Measurements from ENCODE around the gene ASIC2.

ASIC2 gene

DNA sequence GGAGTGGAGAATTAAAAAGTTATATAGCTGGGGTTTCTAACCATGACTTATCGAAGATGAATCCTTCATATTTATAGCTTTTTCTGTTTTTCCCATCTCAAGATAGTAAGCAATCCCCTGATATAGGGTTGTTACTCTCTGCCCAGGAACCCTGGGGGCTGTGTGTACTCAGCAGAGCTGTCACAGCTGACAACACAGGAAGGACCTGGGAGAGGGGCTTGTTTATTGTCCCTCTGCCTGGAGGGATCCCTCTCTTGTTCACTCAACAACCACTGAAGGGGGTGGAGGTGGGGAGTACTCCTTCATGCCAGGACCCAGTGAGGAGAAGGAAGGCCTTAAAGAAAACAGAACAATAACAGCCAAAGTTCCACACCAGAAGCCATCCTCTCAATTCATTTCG is 19.8 kb downstream of the ASIC2 start:
- no peak overlapping the region for H3K4me3 ChIP-seq (ENCODE audit: low read depth in 1 of 5, low read length in 5 of 5)
- peaks cover 0 to 2% (median 0%) of the 10 kb centered on the region in 5 donors for H3K9me3 ChIP-seq (ENCODE audit: control insufficient read depth in 5 of 5, low read length in 5 of 5)
- H3K36me3 ChIP-seq (ENCODE audit: control insufficient read depth in 5 of 5, insufficient read depth in 5 of 5, low read length in 5 of 5): no peaks in the 10 kb centered on the region
- no peak overlapping the region for H3K27ac ChIP-seq (ENCODE audit: low read depth, low read length)
- H3K9ac ChIP-seq (ENCODE audit: low read length in 5 of 5): no peak overlapping the region
- peaks cover 0 to 5% (median 0%) of the 10 kb centered on the region in 5 donors for H3K4me1 ChIP-seq (ENCODE audit: control insufficient read depth in 5 of 5, insufficient read depth in 5 of 5, low read length in 5 of 5)
- peaks cover 0 to 6% (median 2%) of the 10 kb centered on the region in 5 donors for H3K27me3 ChIP-seq (ENCODE audit: control insufficient read depth in 5 of 5, insufficient read depth in 4 of 5, low read length in 5 of 5)

- H3K9me3 ChIP-seq (ENCODE audit: control insufficient read depth in 5 of 5, low read length in 5 of 5): peaks cover 0 to 2% (median 0%) of the 10 kb centered on the region in 5 donors
- H3K4me3 ChIP-seq (ENCODE audit: low read depth in 1 of 5, low read length in 5 of 5): no peak overlapping the region
- H3K27ac ChIP-seq (ENCODE audit: low read depth, low read length): no peak overlapping the region
Observed at GRCh38 chr17:33272438-33272837, 20.7 kb downstream of the ASIC2 start.

GRCh38 chr17:33269337-33270060 is 23.6 kb downstream of the ASIC2 start:
- Histone ChIP-seq H3K4me1 (ENCODE audit: control insufficient read depth in 5 of 5, insufficient read depth in 5 of 5, low read length in 5 of 5) (no peaks in the 10 kb centered on the region), H3K4me3 (ENCODE audit: low read depth in 1 of 5, low read length in 5 of 5) (no peak overlapping the region), H3K27me3 (ENCODE audit: control insufficient read depth in 5 of 5, insufficient read depth in 4 of 5, low read length in 5 of 5) (peaks cover 0 to 3% (median 2%) of the 10 kb centered on the region in 5 donors), H3K36me3 (ENCODE audit: control insufficient read depth in 5 of 5, insufficient read depth in 5 of 5, low read length in 5 of 5) (no peaks in the 10 kb centered on the region), H3K27ac (ENCODE audit: low read depth, low read length) (no peak overlapping the region), H3K9me3 (ENCODE audit: control insufficient read depth in 5 of 5, low read length in 5 of 5) (peaks cover 0 to 2% (median 0%) of the 10 kb centered on the region in 5 donors), H3K9ac (ENCODE audit: low read length in 5 of 5) (no peak overlapping the region)

More at GRCh38 chr17:33272438-33272837, 20.7 kb downstream of the ASIC2 start:
- Histone ChIP-seq H3K27me3 (ENCODE audit: control insufficient read depth in 5 of 5, insufficient read depth in 4 of 5, low read length in 5 of 5) (peaks cover 0 to 3% (median 0%) of the 10 kb centered on the region in 5 donors), H3K4me1 (ENCODE audit: control insufficient read depth in 5 of 5, insufficient read depth in 5 of 5, low read length in 5 of 5) (no peaks in the 10 kb centered on the region), H3K36me3 (ENCODE audit: control insufficient read depth in 5 of 5, insufficient read depth in 5 of 5, low read length in 5 of 5) (no peaks in the 10 kb centered on the region), H3K9ac (ENCODE audit: low read length in 5 of 5) (no peak overlapping the region)

- peaks cover 0 to 11% (median 2%) of the 10 kb centered on the region in 5 donors for H3K27me3 ChIP-seq (ENCODE audit: control insufficient read depth in 5 of 5, insufficient read depth in 4 of 5, low read length in 5 of 5)
- no peaks in the 10 kb centered on the region for H3K4me1 ChIP-seq (ENCODE audit: control insufficient read depth in 5 of 5, insufficient read depth in 5 of 5, low read length in 5 of 5)
- no peak overlapping the region for H3K4me3 ChIP-seq (ENCODE audit: low read depth in 1 of 5, low read length in 5 of 5)
- H3K9ac ChIP-seq (ENCODE audit: low read length in 5 of 5): no peak overlapping the region
- H3K27ac ChIP-seq (ENCODE audit: low read depth, low read length): no peak overlapping the region
- no peaks in the 10 kb centered on the region for H3K36me3 ChIP-seq (ENCODE audit: control insufficient read depth in 5 of 5, insufficient read depth in 5 of 5, low read length in 5 of 5)
- peaks cover 0 to 2% (median 0%) of the 10 kb centered on the region in 5 donors for H3K9me3 ChIP-seq (ENCODE audit: control insufficient read depth in 5 of 5, low read length in 5 of 5)
Observed at GRCh38 chr17:33267851-33268548, 25.1 kb downstream of the ASIC2 start.

DNA sequence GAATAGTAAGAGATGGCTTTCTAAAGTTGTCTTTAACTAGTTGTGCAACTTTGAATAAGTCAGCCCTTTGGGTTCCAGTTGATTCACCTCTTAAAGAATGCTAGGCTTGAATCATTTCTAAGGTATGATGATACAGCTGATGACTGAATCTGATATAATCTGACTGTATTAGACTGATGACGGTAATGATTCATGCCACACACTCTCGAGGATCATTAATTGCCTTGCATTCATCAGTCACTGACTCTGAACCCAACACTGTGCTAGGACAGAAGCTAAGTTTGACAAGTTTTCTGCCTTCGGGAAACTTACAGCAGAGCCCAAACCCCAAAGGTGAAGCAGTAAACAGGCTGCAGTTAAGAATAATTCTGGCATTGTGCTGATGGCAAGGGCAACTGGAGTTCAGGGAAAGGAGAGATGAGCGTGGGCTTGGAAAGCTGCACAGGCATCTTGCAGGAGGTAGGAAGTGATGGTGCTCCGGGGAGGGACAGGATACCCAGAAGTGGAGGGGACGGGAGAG is 25.8 kb downstream of the ASIC2 start:
- no peak overlapping the region for H3K27ac ChIP-seq (ENCODE audit: low read depth, low read length)
- H3K9me3 ChIP-seq (ENCODE audit: control insufficient read depth in 5 of 5, low read length in 5 of 5): peaks cover 0 to 2% (median 0%) of the 10 kb centered on the region in 5 donors
- H3K27me3 ChIP-seq (ENCODE audit: control insufficient read depth in 5 of 5, insufficient read depth in 4 of 5, low read length in 5 of 5): peaks cover 0 to 11% (median 2%) of the 10 kb centered on the region in 5 donors
- H3K4me1 ChIP-seq (ENCODE audit: control insufficient read depth in 5 of 5, insufficient read depth in 5 of 5, low read length in 5 of 5): no peaks in the 10 kb centered on the region
- no peak overlapping the region for H3K4me3 ChIP-seq (ENCODE audit: low read depth in 1 of 5, low read length in 5 of 5)
- no peak overlapping the region for H3K9ac ChIP-seq (ENCODE audit: low read length in 5 of 5)
- no peaks in the 10 kb centered on the region for H3K36me3 ChIP-seq (ENCODE audit: control insufficient read depth in 5 of 5, insufficient read depth in 5 of 5, low read length in 5 of 5)

DNA sequence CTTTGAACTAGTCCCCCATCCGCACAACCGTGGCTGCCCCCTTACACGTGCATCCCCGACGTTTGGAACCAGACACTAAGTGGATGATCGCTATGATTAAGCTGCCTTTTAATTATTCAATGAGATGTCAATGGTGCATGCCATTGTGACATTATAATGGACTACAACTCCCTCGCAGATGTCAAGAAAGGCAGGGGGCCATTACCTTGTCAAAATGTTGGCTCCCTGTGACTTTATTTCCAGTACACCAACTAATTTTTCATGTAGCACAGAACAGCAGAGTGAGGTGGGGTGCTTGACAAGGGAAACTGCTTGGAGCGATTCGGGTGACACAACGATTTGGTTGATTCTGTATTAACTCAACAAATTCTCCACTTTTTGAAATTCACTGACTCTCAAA is 26.5 kb downstream of the ASIC2 start:
- no peaks in the 10 kb centered on the region for H3K4me1 ChIP-seq (ENCODE audit: control insufficient read depth in 5 of 5, insufficient read depth in 5 of 5, low read length in 5 of 5)
- no peak overlapping the region for H3K4me3 ChIP-seq (ENCODE audit: low read depth in 1 of 5, low read length in 5 of 5)
- H3K9me3 ChIP-seq (ENCODE audit: control insufficient read depth in 5 of 5, low read length in 5 of 5): no peaks in the 10 kb centered on the region
- no peaks in the 10 kb centered on the region for H3K36me3 ChIP-seq (ENCODE audit: control insufficient read depth in 5 of 5, insufficient read depth in 5 of 5, low read length in 5 of 5)
- H3K9ac ChIP-seq (ENCODE audit: low read length in 5 of 5): no peak overlapping the region
- H3K27me3 ChIP-seq (ENCODE audit: control insufficient read depth in 5 of 5, insufficient read depth in 4 of 5, low read length in 5 of 5): peaks cover 0 to 11% (median 3%) of the 10 kb centered on the region in 5 donors
- H3K27ac ChIP-seq (ENCODE audit: low read depth, low read length): no peak overlapping the region

- H3K4me3 ChIP-seq (ENCODE audit: low read depth in 1 of 5, low read length in 5 of 5): no peak overlapping the region
- no peaks in the 10 kb centered on the region for H3K36me3 ChIP-seq (ENCODE audit: control insufficient read depth in 5 of 5, insufficient read depth in 5 of 5, low read length in 5 of 5)
- H3K9me3 ChIP-seq (ENCODE audit: control insufficient read depth in 5 of 5, low read length in 5 of 5): no peaks in the 10 kb centered on the region
- H3K4me1 ChIP-seq (ENCODE audit: control insufficient read depth in 5 of 5, insufficient read depth in 5 of 5, low read length in 5 of 5): no peaks in the 10 kb centered on the region
- peaks cover 0 to 11% (median 6%) of the 10 kb centered on the region in 5 donors for H3K27me3 ChIP-seq (ENCODE audit: control insufficient read depth in 5 of 5, insufficient read depth in 4 of 5, low read length in 5 of 5)
- H3K9ac ChIP-seq (ENCODE audit: low read length in 5 of 5): no peak overlapping the region
- H3K27ac ChIP-seq (ENCODE audit: low read depth, low read length): no peak overlapping the region
Observed at GRCh38 chr17:33266116-33266515, 27.0 kb downstream of the ASIC2 start.

DNA sequence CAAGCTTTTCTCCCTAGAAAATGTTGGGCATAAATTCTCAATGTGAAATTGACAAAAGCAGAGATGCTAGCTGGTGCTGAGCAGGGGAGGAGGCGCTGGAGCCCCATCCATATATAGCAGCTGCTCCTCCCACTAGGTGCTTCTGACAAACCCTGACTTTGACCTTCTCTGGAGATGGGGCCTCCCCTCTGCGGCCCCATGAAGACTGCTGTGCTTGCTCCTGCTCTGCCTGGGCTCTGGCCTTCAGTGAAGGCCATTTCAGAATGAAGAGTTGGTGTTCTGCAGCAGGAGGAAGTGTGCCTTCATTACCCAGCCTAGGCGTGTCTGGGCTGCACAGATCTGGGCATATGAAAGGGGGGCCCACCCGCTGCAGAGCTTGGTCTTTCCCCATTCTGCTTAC is 29.7 kb downstream of the ASIC2 start:
- Histone ChIP-seq H3K9me3 (ENCODE audit: control insufficient read depth in 5 of 5, low read length in 5 of 5) (no peaks in the 10 kb centered on the region), H3K9ac (ENCODE audit: low read length in 5 of 5) (no peak overlapping the region), H3K27ac (ENCODE audit: low read depth, low read length) (no peak overlapping the region), H3K4me1 (ENCODE audit: control insufficient read depth in 5 of 5, insufficient read depth in 5 of 5, low read length in 5 of 5) (no peaks in the 10 kb centered on the region), H3K36me3 (ENCODE audit: control insufficient read depth in 5 of 5, insufficient read depth in 5 of 5, low read length in 5 of 5) (no peaks in the 10 kb centered on the region), H3K4me3 (ENCODE audit: low read depth in 1 of 5, low read length in 5 of 5) (no peak overlapping the region), H3K27me3 (ENCODE audit: control insufficient read depth in 5 of 5, insufficient read depth in 4 of 5, low read length in 5 of 5) (peaks cover 3 to 19% (median 9%) of the 10 kb centered on the region in 5 donors)

- Histone ChIP-seq H3K27ac (ENCODE audit: low read depth, low read length) (no peak overlapping the region), H3K9me3 (ENCODE audit: control insufficient read depth in 5 of 5, low read length in 5 of 5) (no peaks in the 10 kb centered on the region), H3K4me3 (ENCODE audit: low read depth in 1 of 5, low read length in 5 of 5) (no peak overlapping the region), H3K27me3 (ENCODE audit: control insufficient read depth in 5 of 5, insufficient read depth in 4 of 5, low read length in 5 of 5) (peaks cover 3 to 23% (median 9%) of the 10 kb centered on the region in 5 donors), H3K36me3 (ENCODE audit: control insufficient read depth in 5 of 5, insufficient read depth in 5 of 5, low read length in 5 of 5) (no peaks in the 10 kb centered on the region), H3K4me1 (ENCODE audit: control insufficient read depth in 5 of 5, insufficient read depth in 5 of 5, low read length in 5 of 5) (no peaks in the 10 kb centered on the region), H3K9ac (ENCODE audit: low read length in 5 of 5) (no peak overlapping the region)
Observed at GRCh38 chr17:33262266-33263123, 30.6 kb downstream of the ASIC2 start.
